H1 (cell line): ENCODE results near the gene PITRM1. TPM values are rescaled to one million over a fixed set of nuclear protein-coding genes. Genes with fewer than 3 reads are reported as not detected.

Experiments
- CTCF ChIA-PET: fragments of 300-600 bp; sonication (Branson Sonifier 250); formaldehyde crosslinking; loops from one replicate; lab custom pipeline; 2021; ENCODE audit not compliant: partially characterized antibody; lab: Charles Lee
- POLR2A ChIA-PET: fragments of 300-600 bp; sonication (Branson Sonifier 250); formaldehyde crosslinking; loops from one replicate; lab custom pipeline; 2021; ENCODE audit warnings: inconsistent platforms; ENCODE audit not compliant: partially characterized antibody; lab: Charles Lee
- DNase-seq, 2 experiments: peaks; one replicate each; pipeline versions ENCODE4 v3.0.0 to v3.0.0-alpha.2; 2010 to 2022; ENCODE audit warnings: low spot score in 2 of 2, low read depth in 1 of 2, mixed read lengths in 1 of 2
- FAIRE-seq: peaks from 2 replicates; lab custom pipeline; 2011; peaks lifted over from hg19 to GRCh38; lab: Jason Lieb, UNC
- H2AFZ ChIP-seq: 2 replicates; pipeline ENCODE4 v1.8.1; 2012; ENCODE audit warnings: low read length, inconsistent platforms
- H2AK5ac ChIP-seq: 2 replicates; pipeline ENCODE4 v1.6.1; 2013; ENCODE audit warnings: low read depth, low read length
- H2BK120ac ChIP-seq: replicated peaks from 2 replicates; pipeline ENCODE3; 2013; ENCODE audit warnings: low read depth, low read length, inconsistent platforms
- H2BK12ac ChIP-seq: 2 replicates; pipeline ENCODE4 v1.6.1; 2013; ENCODE audit warnings: low read depth, low read length
- H2BK15ac ChIP-seq: 2 replicates; pipeline ENCODE4 v1.6.1; 2013; ENCODE audit warnings: low read length
- H2BK20ac ChIP-seq: 2 replicates; pipeline ENCODE4 v1.6.1; 2013; ENCODE audit warnings: low read length
- H2BK5ac ChIP-seq: 2 replicates; pipeline ENCODE4 v1.6.1; 2013; ENCODE audit warnings: low read depth, low read length
- H3K14ac ChIP-seq: 2 replicates; pipeline ENCODE4 v1.6.1; 2013; ENCODE audit warnings: inconsistent platforms; ENCODE audit not compliant: insufficient read length
- H3K18ac ChIP-seq: 2 replicates; pipeline ENCODE4 v1.6.1; 2013; ENCODE audit warnings: low read length; ENCODE audit errors: extremely low read depth
- H3K23ac ChIP-seq: 2 replicates; pipeline ENCODE4 v1.6.1; 2013; ENCODE audit warnings: inconsistent platforms; ENCODE audit not compliant: insufficient read length
- H3K23me2 ChIP-seq: 2 replicates; pipeline ENCODE4 v1.6.1; 2013; ENCODE audit warnings: low read depth, low read length
- H3K27ac ChIP-seq: 2 replicates; pipeline ENCODE4 v1.6.1; 2011; ENCODE audit warnings: low read depth, low read length, inconsistent platforms
- H3K27me3 ChIP-seq, 4 experiments: replicated peaks in 1 of 4; 1 replicate in 1 of 4; 2 replicates in 3 of 4; pipeline versions ENCODE4 v1.6.1 to v1.8.1; 2011 to 2013; ENCODE audit warnings: low read length in 3 of 4, mild to moderate bottlenecking in 3 of 4, inconsistent platforms in 2 of 4, mixed read lengths in 2 of 4, moderate library complexity in 1 of 4; ENCODE audit not compliant: control insufficient read depth in 3 of 4, insufficient read depth in 3 of 4; ENCODE audit errors: extremely low read depth in 1 of 4
- H3K36me3 ChIP-seq, 4 experiments: 2 replicates each; pipeline versions ENCODE4 v1.6.1 to v1.8.1; 2011 to 2013; ENCODE audit warnings: mild to moderate bottlenecking in 4 of 4, low read length in 3 of 4, moderate library complexity in 2 of 4, control low read depth in 1 of 4, inconsistent platforms in 1 of 4; ENCODE audit not compliant: insufficient read depth in 4 of 4, control insufficient read depth in 2 of 4
- H3K4ac ChIP-seq: replicated peaks from 2 replicates; pipeline ENCODE3; 2013; ENCODE audit warnings: low read length, low read depth, mixed read lengths, inconsistent platforms; ENCODE audit not compliant: insufficient read length
- H3K4me1 ChIP-seq, 4 experiments: replicated peaks in 1 of 4; 1 replicate in 1 of 4; 2 replicates in 3 of 4; pipeline versions ENCODE4 v1.6.1 to v1.8.1; 2011 to 2013; ENCODE audit warnings: low read length in 3 of 4, inconsistent platforms in 2 of 4, mixed read lengths in 1 of 4; ENCODE audit not compliant: insufficient read depth in 4 of 4, control insufficient read depth in 3 of 4
- H3K4me2 ChIP-seq, 2 experiments: 2 replicates each; pipeline versions ENCODE4 v1.6.1 to v1.8.1; 2011 to 2013; ENCODE audit warnings: low read depth in 2 of 2, low read length in 2 of 2, control low read depth in 1 of 2, inconsistent platforms in 1 of 2, mild to moderate bottlenecking in 1 of 2; ENCODE audit not compliant: insufficient read depth in 1 of 2
- H3K4me3 ChIP-seq, 4 experiments: fragments of 200-600, 300-600 bp in 1 of 4; sonication (generic), shearing (Covaris generic), sonication (Bioruptor Twin) in 1 of 4; 2 replicates each; pipeline versions ENCODE4 v1.5.1 to v1.8.1; 2011 to 2016; ENCODE audit warnings: low read length in 4 of 4, low read depth in 3 of 4, control low read depth in 2 of 4, inconsistent platforms in 2 of 4, mild to moderate bottlenecking in 2 of 4, mixed read lengths in 1 of 4, moderate library complexity in 1 of 4; ENCODE audit not compliant: insufficient read depth in 2 of 4; ENCODE audit errors: extremely low read depth in 1 of 4
- H3K56ac ChIP-seq: replicated peaks from 2 replicates; pipeline ENCODE3; 2013; ENCODE audit warnings: low read depth, mild to moderate bottlenecking, mixed read lengths, low read length, inconsistent platforms; ENCODE audit not compliant: insufficient read length
- H3K79me1 ChIP-seq: 2 replicates; pipeline ENCODE4 v1.6.1; 2013; ENCODE audit warnings: low read depth, low read length, control low read depth
- H3K79me2 ChIP-seq, 2 experiments: 2 replicates each; pipeline versions ENCODE4 v1.6.1 to v1.8.1; 2012 to 2013; ENCODE audit warnings: low read length in 2 of 2, mild to moderate bottlenecking in 2 of 2, inconsistent platforms in 1 of 2; ENCODE audit not compliant: insufficient read depth in 2 of 2, control insufficient read depth in 1 of 2
- H3K9ac ChIP-seq, 4 experiments: replicated peaks in 1 of 4; 1 replicate in 1 of 4; 2 replicates in 3 of 4; pipeline versions ENCODE4 v1.6.1 to v1.8.1; 2011 to 2013; ENCODE audit warnings: low read depth in 3 of 4, low read length in 3 of 4, control low read depth in 2 of 4, mild to moderate bottlenecking in 2 of 4, moderate library complexity in 2 of 4, inconsistent platforms in 1 of 4; ENCODE audit errors: extremely low read depth in 1 of 4
- H3K9me3 ChIP-seq, 2 experiments: 2 replicates each; pipeline versions ENCODE4 v1.6.1 to v1.8.1; 2012 to 2013; ENCODE audit warnings: mild to moderate bottlenecking in 2 of 2, moderate library complexity in 2 of 2, control low read depth in 1 of 2, inconsistent platforms in 1 of 2, low read depth in 1 of 2, low read length in 1 of 2, mixed read lengths in 1 of 2; ENCODE audit not compliant: insufficient read depth in 2 of 2
- H4K20me1 ChIP-seq, 2 experiments: replicated peaks in 1 of 2; 2 replicates each; pipeline versions ENCODE3 to v1.8.1; 2011 to 2013; ENCODE audit warnings: inconsistent platforms in 2 of 2, low read length in 2 of 2, mild to moderate bottlenecking in 1 of 2; ENCODE audit not compliant: insufficient read depth in 2 of 2, control insufficient read depth in 1 of 2
- H4K5ac ChIP-seq: 2 replicates; pipeline ENCODE4 v1.6.1; 2013; ENCODE audit warnings: low read length, low read depth, mixed read lengths, inconsistent platforms; ENCODE audit not compliant: insufficient read length
- H4K8ac ChIP-seq: 2 replicates; pipeline ENCODE4 v1.8.0; 2013; ENCODE audit warnings: mild to moderate bottlenecking, moderate library complexity, low read length, inconsistent platforms; ENCODE audit not compliant: insufficient read depth; ENCODE audit errors: extremely low read depth
- H4K91ac ChIP-seq: replicated peaks from 2 replicates; pipeline ENCODE3; 2013; ENCODE audit warnings: low read length, mixed read lengths, inconsistent platforms; ENCODE audit not compliant: insufficient read length
- CREB1 ChIP-seq: IDR thresholded peaks from 2 replicates; pipeline ENCODE4 v1.6.1; 2012; ENCODE audit warnings: inconsistent platforms
- EP300 ChIP-seq, 2 experiments: IDR thresholded peaks; 1 replicate in 1 of 2; 2 replicates in 1 of 2; pipeline ENCODE4 v1.6.1; 2011 to 2012; ENCODE audit warnings: low read depth in 2 of 2, low read length in 2 of 2, mild to moderate bottlenecking in 2 of 2, borderline replicate concordance in 1 of 2, inconsistent platforms in 1 of 2, moderate library complexity in 1 of 2
- HDAC6 ChIP-seq: IDR thresholded peaks from one replicate; pipeline ENCODE4 v1.7.1; 2012; ENCODE audit warnings: low read depth, mild to moderate bottlenecking, inconsistent platforms, low read length, moderate library complexity
- TAF7 ChIP-seq: optimal IDR thresholded peaks from 2 replicates; pipeline ENCODE3; 2011; ENCODE audit warnings: low read depth, mild to moderate bottlenecking, inconsistent platforms, low read length, moderate library complexity, borderline replicate concordance
- WGBS, 2 experiments: shearing (Covaris generic) in 1 of 2; methylation state at CpG; one replicate each; pipeline versions ENCODE4 v1.1.6 to v1.1.7; 2013 to 2015; ENCODE audit warnings: low lambda C conversion rate in 2 of 2, mixed read lengths in 2 of 2, inconsistent platforms in 1 of 2, low coverage in 1 of 2, missing lambda C conversion rate in 1 of 2; ENCODE audit not compliant: insufficient replicate concordance in 2 of 2, insufficient coverage in 1 of 2, insufficient read length in 1 of 2; ENCODE audit errors: extremely low coverage in 1 of 2, missing lambda C conversion rate in 1 of 2; 5-methylcytosine and 5-hydroxymethylcytosine counted together
- polyA plus RNA-seq, 7 experiments: library from polyadenylated mRNA; depleted of rRNA in 3 of 7; stranded (reverse) in 5 of 7; unstranded in 2 of 7; fragments of >200 nt in 5 of 7; fragments of 200-250 nt in 2 of 7; gene quantifications; 1 replicate in 5 of 7; 2 replicates in 1 of 7; 4 replicates in 1 of 7; pipeline versions ENCODE4 v1.2.1 to v1.2.3, GENCODE V29; 2011 to 2013; ENCODE audit warnings: missing spikeins in 2 of 7, mixed read lengths in 2 of 7
- total RNA-seq: library from RNA; stranded (reverse); fragmentation: NEBNext Ultra II Directional; extraction: Animal tissue kit (Norgen Biotek cat#: 25700); gene quantifications from 2 replicates; pipeline ENCODE4 v1.2.1, GENCODE V29; 2021

PITRM1 gene
- total and polyA plus RNA-seq, 2 of the 8 experiments (the other 6 are each of a cell fraction or from before 2014, with no cell fraction given), result 18.6 to 31.5 TPM

DNA sequence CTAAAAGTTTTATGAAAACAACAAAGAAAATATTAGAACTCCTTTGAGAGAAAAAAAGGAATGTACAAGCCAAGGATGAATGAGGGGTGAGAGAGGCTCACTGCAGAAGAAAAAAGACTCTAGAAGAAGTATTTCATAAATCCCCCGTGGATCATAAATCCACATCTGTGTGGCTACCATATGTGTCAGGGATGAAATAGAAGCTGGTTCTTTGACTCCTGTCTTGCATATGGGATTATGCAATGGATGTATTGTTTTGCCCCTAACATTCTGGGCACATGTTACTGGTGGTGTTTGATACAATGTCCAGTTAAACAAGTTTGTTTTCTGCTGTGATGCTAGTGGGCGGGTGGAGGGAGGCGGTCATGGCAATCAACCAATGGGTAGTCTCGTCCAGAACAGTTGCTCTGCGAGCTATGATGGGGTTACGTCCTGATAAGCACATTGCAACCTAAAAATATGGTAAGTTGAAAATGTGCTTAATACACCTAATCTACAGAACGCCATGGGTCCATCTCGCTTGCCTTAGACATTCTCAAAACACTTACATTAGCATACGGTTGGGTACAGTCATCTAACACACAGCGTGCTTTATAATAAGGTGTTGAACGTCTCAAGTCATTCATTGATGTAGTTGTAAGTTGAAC is 34.1 kb upstream of the PITRM1 start:
- H4K5ac ChIP-seq, result no peak overlapping the region
- H3K23ac ChIP-seq, result no peak overlapping the region
- no peaks in the 10 kb centered on the region for H3K9me3 ChIP-seq
- POLR2A ChIA-PET, result no interaction called here
- no peak overlapping the region for H3K4ac ChIP-seq
- FAIRE-seq, result no peak
- H3K4me1 ChIP-seq, result no peaks in the 10 kb centered on the region
- H3K36me3 ChIP-seq, result no peaks in the 10 kb centered on the region
- H2BK120ac ChIP-seq, result no peak overlapping the region
- WGBS, 2 experiments, result 81% methylated on average over 11 of the region's 11 CpGs; no CpG with 5 or more reads in 1 of the 2 experiments
- no peak overlapping the region for H3K18ac ChIP-seq
- no peak for DNase-seq
- H3K4me2 ChIP-seq, result no peak overlapping the region
- H4K8ac ChIP-seq, result no peak overlapping the region
- H3K23me2 ChIP-seq, result no peaks in the 10 kb centered on the region
- H2BK5ac ChIP-seq, result no peak overlapping the region
- no peak overlapping the region for H3K56ac ChIP-seq
- no peaks in the 10 kb centered on the region for H4K20me1 ChIP-seq
- no peak overlapping the region for H2BK15ac ChIP-seq
- H3K27me3 ChIP-seq, result no peaks in the 10 kb centered on the region
- no peak for TF ChIP-seq TAF7
- TF ChIP-seq EP300 (IDR thresholded peaks at IDR 0.05; ENCODE audit: borderline replicate concordance in 1 of 2, low read depth in 2 of 2, low read length in 2 of 2), result no peak
- TF ChIP-seq CREB1, result no peak
- no peak for TF ChIP-seq HDAC6
- no peak overlapping the region for H2BK12ac ChIP-seq
- no peaks in the 10 kb centered on the region for H3K79me2 ChIP-seq
- no peaks in the 10 kb centered on the region for H3K79me1 ChIP-seq
- H3K9ac ChIP-seq, result no peak overlapping the region
- H2AFZ ChIP-seq, result no peak overlapping the region
- H2AK5ac ChIP-seq, result no peak overlapping the region
- H2BK20ac ChIP-seq, result no peak overlapping the region
- CTCF ChIA-PET, result interaction anchor here (0.6 to 0.9 kb wide), 2 partner anchors 11 to 14 kb away, joined by 3 read pairs; no protein-coding TSS in a partner anchor
- no peak overlapping the region for H3K4me3 ChIP-seq
- no peak overlapping the region for H3K14ac ChIP-seq
- H3K27ac ChIP-seq, result no peak overlapping the region
- no peak overlapping the region for H4K91ac ChIP-seq
